Activated CD8-positive, alpha-beta T cell treated with anti-CD3 and anti-CD28 coated beads for 36 hours (primary cell): ENCODE results near the gene PARM1. TPM values are rescaled to one million over a fixed set of nuclear protein-coding genes. Genes with fewer than 3 reads are reported as not detected.

Source experiments
- ATAC-seq: fragments of 200-7000 bp; cut with Tn5 transposase; one replicate; pipeline ENCODE4 v1.10.0; 2021; ENCODE audit warnings: mild to moderate bottlenecking, moderate library complexity
- CTCF ChIA-PET: fragments of 350-600 bp; sonication (Branson Sonifier 250); formaldehyde crosslinking; loops from one replicate; lab custom pipeline; 2021; ENCODE audit warnings: antibody characterized with exemption; lab: Charles Lee
- POLR2A ChIA-PET: fragments of 350-600 bp; sonication (Branson Sonifier 250); formaldehyde crosslinking; loops from one replicate; lab custom pipeline; 2021; ENCODE audit warnings: antibody characterized with exemption; lab: Charles Lee
- DNase-seq: peaks from one replicate; pipeline ENCODE4 v3.0.0-alpha.2; 2020
- H3K27ac Mint-ChIP-seq: one replicate; pipeline ENCODE4 v1.8.0; 2021; ENCODE audit warnings: mild to moderate bottlenecking, mixed read lengths
- H3K27me3 Mint-ChIP-seq: one replicate; pipeline ENCODE4 v1.8.0; 2021; ENCODE audit warnings: mixed read lengths
- H3K36me3 Mint-ChIP-seq: one replicate; pipeline ENCODE4 v1.8.0; 2021; ENCODE audit warnings: low read depth, mixed read lengths
- H3K4me1 Mint-ChIP-seq: one replicate; pipeline ENCODE4 v1.8.0; 2021; ENCODE audit warnings: low read depth, mixed read lengths
- H3K4me3 Mint-ChIP-seq: one replicate; pipeline ENCODE4 v1.8.0; 2021; ENCODE audit warnings: mild to moderate bottlenecking, moderate library complexity, mixed read lengths
- H3K9me3 Mint-ChIP-seq: one replicate; pipeline ENCODE4 v1.8.0; 2021; ENCODE audit warnings: mixed read lengths
- intact Hi-C: fragments of 100-400 bp; cut with micrococcal nuclease; formaldehyde crosslinking; loops from one replicate; pipeline ENCODE4 v1.10.0; 2022
- total RNA-seq, 2 experiments: library from RNA; stranded (reverse); gene quantifications; one replicate each; pipeline ENCODE4 v1.2.3, GENCODE V29; 2021
- TF ChIP-seq, protein P1 (sequence below): fragments of 200-600 bp; IDR thresholded peaks from one replicate; pipeline ENCODE4 v1.8.0; 2022; ENCODE audit warnings: antibody characterized with exemption, mild to moderate bottlenecking

The PARM1 gene
- total RNA-seq, 2 experiments from 2014 or later: 0.07 TPM; not detected in 1

DNA sequence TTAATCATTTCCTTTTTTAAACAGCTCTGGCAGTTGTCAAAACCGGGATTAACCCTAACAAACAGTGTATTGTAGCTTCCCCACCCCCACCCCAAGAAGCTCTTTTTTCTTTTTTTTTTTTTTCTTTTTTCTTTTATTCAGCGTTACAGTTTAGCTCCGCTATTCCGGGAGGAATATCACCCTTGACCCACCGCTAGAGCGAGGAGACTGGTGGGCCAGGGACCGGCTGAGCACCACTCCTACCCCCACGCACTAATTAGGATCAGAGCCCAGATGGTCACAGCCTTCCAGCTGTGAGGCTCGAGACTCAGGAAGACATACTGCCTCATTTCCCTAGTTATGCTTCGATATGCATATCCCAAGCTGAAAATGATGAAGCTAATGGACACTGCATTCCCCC is 2.0 kb downstream of the PARM1 start:
- TF ChIP-seq, protein P1, sequence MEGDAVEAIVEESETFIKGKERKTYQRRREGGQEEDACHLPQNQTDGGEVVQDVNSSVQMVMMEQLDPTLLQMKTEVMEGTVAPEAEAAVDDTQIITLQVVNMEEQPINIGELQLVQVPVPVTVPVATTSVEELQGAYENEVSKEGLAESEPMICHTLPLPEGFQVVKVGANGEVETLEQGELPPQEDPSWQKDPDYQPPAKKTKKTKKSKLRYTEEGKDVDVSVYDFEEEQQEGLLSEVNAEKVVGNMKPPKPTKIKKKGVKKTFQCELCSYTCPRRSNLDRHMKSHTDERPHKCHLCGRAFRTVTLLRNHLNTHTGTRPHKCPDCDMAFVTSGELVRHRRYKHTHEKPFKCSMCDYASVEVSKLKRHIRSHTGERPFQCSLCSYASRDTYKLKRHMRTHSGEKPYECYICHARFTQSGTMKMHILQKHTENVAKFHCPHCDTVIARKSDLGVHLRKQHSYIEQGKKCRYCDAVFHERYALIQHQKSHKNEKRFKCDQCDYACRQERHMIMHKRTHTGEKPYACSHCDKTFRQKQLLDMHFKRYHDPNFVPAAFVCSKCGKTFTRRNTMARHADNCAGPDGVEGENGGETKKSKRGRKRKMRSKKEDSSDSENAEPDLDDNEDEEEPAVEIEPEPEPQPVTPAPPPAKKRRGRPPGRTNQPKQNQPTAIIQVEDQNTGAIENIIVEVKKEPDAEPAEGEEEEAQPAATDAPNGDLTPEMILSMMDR: no peak
- Mint-ChIP-seq H3K9me3 (no peaks in the 10 kb centered on the region), H3K4me1 (peaks cover 9% of the 10 kb centered on the region), H3K27ac (no peak overlapping the region), H3K27me3 (peaks cover 48% of the 10 kb centered on the region), H3K36me3 (no peaks in the 10 kb centered on the region), H3K4me3 (no peak overlapping the region)
- ChIA-PET CTCF (no interaction called here), POLR2A (no interaction called here)
- intact Hi-C loops: no loop called here
- DNase-seq (no peak), ATAC-seq (no peak)

DNA sequence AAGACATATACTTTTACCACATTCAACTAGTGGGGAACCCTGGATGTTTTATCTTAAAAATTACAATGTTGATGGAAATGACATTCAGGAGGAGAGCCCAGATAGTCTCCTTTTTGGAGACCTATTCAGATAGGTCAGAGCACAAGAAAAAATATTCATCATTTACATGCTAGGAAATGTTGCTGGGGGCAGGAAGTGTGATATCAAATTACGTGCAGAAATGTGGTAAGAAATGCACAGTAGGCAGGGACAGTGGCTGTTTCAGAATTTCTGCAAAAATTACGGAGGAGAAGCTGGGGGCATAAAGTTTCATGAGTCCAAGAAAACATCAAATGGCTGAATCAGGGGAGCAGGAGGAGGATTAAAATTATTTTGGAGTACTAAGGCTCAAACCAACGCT is 8.2 kb downstream of the PARM1 start:
- intact Hi-C loops: no loop called here
- Mint-ChIP-seq H3K27ac (no peak overlapping the region), H3K27me3 (peaks cover 9% of the 10 kb centered on the region), H3K4me3 (no peak overlapping the region), H3K9me3 (no peaks in the 10 kb centered on the region), H3K4me1 (no peaks in the 10 kb centered on the region), H3K36me3 (no peaks in the 10 kb centered on the region)
- CTCF ChIA-PET: no interaction called here
- no peak for ATAC-seq
- DNase-seq: no peak
- TF ChIP-seq, protein P1: no peak
- POLR2A ChIA-PET: no interaction called here

DNA sequence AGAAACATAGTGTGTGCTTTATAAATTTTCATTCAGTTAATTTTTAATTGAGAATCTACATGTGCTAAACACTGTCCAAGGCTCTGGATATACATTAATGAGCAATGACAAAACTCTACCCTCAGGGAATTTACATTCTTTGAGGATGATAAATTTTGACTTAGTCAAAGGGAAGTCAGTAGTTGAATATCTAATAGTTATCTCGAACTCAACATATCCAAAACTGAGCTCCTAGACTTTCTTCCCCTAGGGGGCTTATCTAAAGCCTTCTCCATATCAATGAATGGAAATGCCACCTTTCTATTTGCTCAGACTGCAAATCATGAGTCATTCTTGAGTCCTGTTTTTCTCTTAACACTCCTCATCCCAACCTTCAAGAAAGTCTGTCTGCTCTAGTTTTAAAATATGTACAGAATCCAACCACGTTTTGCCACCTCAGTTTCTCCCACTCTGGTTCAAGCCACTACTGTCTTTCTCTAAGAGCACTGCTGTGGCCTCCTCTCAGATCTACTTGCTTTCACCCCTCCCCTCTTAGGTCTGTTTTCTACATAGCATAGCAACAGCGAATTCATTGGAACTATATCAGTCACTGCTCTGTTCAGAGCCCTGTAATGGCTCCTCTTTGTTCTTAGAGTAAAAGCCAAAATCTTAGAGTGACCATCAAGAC is 9.5 kb downstream of the PARM1 start:
- ChIA-PET POLR2A (no interaction called here), CTCF (no interaction called here)
- H3K27me3 Mint-ChIP-seq: peaks cover 8% of the 10 kb centered on the region
- no peaks in the 10 kb centered on the region for H3K4me1 Mint-ChIP-seq
- H3K4me3 Mint-ChIP-seq: no peak overlapping the region
- ATAC-seq (no peak), DNase-seq (no peak)
- H3K9me3 Mint-ChIP-seq: no peaks in the 10 kb centered on the region
- intact Hi-C loops: no loop called here
- no peaks in the 10 kb centered on the region for H3K36me3 Mint-ChIP-seq
- TF ChIP-seq, protein P1: no peak
- no peak overlapping the region for H3K27ac Mint-ChIP-seq

DNA sequence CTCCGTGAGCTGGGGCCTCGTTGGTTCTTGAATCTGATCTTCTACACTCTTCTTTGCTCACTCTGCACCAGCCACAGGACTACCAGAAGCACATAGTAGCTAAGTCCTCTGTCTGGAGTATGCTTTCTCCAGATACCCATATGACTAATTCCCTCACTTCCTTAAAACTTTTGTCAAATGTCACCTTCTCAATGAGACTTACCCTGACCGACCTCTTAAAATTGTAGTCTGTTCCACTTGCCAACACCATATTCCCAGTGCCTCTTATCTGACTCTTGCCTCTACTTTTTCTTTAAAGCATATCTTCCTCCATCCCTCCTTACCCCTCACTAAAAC is 10.0 kb downstream of the PARM1 start:
- H3K36me3 Mint-ChIP-seq: no peaks in the 10 kb centered on the region
- H3K9me3 Mint-ChIP-seq: no peaks in the 10 kb centered on the region
- H3K27ac Mint-ChIP-seq: no peak overlapping the region
- no peak for DNase-seq
- H3K4me3 Mint-ChIP-seq: no peak overlapping the region
- H3K4me1 Mint-ChIP-seq: no peaks in the 10 kb centered on the region
- intact Hi-C loops: no loop called here
- TF ChIP-seq, protein P1: no peak
- CTCF ChIA-PET: no interaction called here
- POLR2A ChIA-PET: no interaction called here
- no peak for ATAC-seq
- peaks cover 5% of the 10 kb centered on the region for H3K27me3 Mint-ChIP-seq

DNA sequence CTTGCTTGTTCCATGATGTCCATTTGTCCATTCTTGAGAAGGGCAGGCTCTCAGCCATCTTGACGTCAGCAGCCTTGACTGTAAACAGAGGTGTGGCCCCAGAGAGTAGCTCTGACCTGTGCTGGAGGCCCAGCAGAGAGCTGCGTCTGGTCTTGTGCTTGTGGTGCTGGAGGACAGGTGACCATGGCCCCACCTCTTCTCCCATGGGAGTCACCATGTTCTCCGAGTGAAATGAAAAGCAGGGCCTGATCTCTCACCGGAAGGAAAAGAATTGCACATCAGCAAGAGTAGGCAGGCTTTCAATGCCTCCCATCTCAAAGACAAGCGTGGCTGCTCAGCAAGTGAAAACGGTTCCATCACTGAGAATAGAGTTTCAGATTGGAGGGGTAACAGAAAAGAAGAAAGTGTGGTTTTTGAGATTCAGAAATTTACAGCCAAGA is 11.5 kb downstream of the PARM1 start:
- no peaks in the 10 kb centered on the region for H3K4me1 Mint-ChIP-seq
- DNase-seq (no peak), ATAC-seq (no peak)
- no peak overlapping the region for H3K27ac Mint-ChIP-seq
- H3K4me3 Mint-ChIP-seq: no peak overlapping the region
- TF ChIP-seq, protein P1: no peak
- no peaks in the 10 kb centered on the region for H3K9me3 Mint-ChIP-seq
- H3K36me3 Mint-ChIP-seq: no peaks in the 10 kb centered on the region
- H3K27me3 Mint-ChIP-seq: peaks cover 3% of the 10 kb centered on the region
- CTCF ChIA-PET: interaction anchor here (1.2 kb wide), 2 partner anchors 10 to 11 kb away, joined by 3 read pairs; partner anchors contain the start of gene PARM1
- intact Hi-C loops: no loop called here
- POLR2A ChIA-PET: no interaction called here
